Brain microvascular endothelial cell (primary cell): ENCODE data around the gene IARS1.
A peak's percentile ranks its signal among the peaks of the same experiment; 100 is the strongest.

Source experiments
- DNase-seq: peaks from one replicate; pipeline ENCODE4 v3.0.0-alpha.2; 2020
- H3K27ac ChIP-seq: fragments of 250-450 bp; sonication (Bioruptor Pico); 2 replicates; pipeline ENCODE4 v1.5.1; 2020; ENCODE audit warnings: mild to moderate bottlenecking, moderate library complexity
- H3K27me3 ChIP-seq: fragments of 250-450 bp; sonication (Bioruptor Pico); replicated peaks from 2 replicates; pipeline ENCODE4 v1.5.1; 2020; ENCODE audit warnings: mild to moderate bottlenecking
- H3K36me3 ChIP-seq: fragments of 250-450 bp; sonication (Bioruptor Pico); replicated peaks from 2 replicates; pipeline ENCODE4 v1.5.1; 2020; ENCODE audit warnings: mild to moderate bottlenecking
- H3K4me3 ChIP-seq: 2 replicates; pipeline ENCODE4 v1.5.1; 2011; ENCODE audit warnings: low read depth, mild to moderate bottlenecking, control low read depth, low read length, moderate library complexity
- CTCF ChIP-seq: IDR thresholded peaks from 2 replicates; pipeline ENCODE4 v1.5.1; 2011; ENCODE audit warnings: low read depth, mild to moderate bottlenecking, moderate library complexity, low read length, control low read depth, inconsistent platforms; ENCODE audit errors: missing control alignments
- in situ Hi-C: cut with HindIII; loops from 2 replicates; pipeline ENCODE4 v1.10.0; 2017; ENCODE audit warnings: low sequenced_read_pairs, low pct_ligation_motif_present

Gene IARS1

DNA sequence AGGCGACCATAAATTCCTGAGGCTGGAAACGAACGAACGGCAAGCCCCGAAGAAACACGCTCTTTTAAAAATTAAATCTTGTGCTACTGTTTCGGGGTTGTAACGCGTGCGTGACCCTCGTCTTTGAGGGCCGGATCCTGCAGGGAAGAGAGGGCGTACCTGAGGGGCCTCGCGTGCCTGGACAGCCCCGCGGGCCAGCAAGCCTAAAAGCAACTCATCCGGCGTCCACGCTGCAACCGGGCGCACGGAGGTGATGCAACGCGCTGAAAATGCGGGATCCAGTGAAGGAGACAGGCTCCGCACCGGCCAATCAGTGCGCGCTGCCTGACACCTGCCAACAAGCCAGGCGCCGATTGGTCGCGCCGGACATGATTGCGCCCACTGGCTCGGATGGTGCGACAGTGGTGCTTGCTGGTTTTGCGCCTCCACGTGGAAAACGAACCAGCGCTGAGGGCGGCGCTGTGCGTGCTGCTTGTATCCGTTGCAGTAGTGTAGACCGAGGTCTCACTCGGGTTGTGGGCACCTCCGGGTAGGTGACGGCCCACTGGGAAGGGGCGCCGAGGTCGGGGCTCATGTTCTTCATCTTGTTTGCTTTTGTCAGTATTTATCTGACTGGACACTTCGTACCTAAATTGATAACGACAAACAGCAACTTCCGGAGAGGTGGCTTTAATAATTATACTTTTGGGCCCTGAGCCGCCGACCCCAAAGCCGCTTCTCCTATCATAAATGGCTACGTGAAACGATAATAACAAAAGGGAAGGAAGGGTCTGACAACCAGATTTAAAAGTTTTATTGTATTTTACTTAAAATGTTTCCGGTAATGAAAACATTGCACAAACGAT is at the start of gene IARS1:
Gene IARS1 (minus strand): TSS at position 246 of the 845 bp plus-strand sequence. CDS start 4,278 bp downstream, outside the sequence.
- DNase-seq, result peak; percentile 100
- peak; percentile 50 for TF ChIP-seq CTCF
- Histone ChIP-seq H3K27me3 (no peaks in the 10 kb centered on the region), H3K36me3 (peaks cover 11% of the 10 kb centered on the region), H3K4me3 (peak within 1 kb of the TSS; percentile 93), H3K27ac (peak within 1 kb of the TSS; percentile 85)
- in situ Hi-C loops, result no loop called here

- in situ Hi-C loops, result no loop called here
Measured at GRCh38 chr9:92342825-92343488, 49.5 kb upstream of the IARS1 start.

GRCh38 chr9:92341578-92341977 is 48.1 kb upstream of the IARS1 start:
- TF ChIP-seq CTCF, result no peak
- in situ Hi-C loops, result no loop called here
- Histone ChIP-seq H3K4me3 (no peak overlapping the region), H3K36me3 (no peaks in the 10 kb centered on the region), H3K27me3 (no peaks in the 10 kb centered on the region), H3K27ac (no peak overlapping the region)
- DNase-seq, result no peak

More at GRCh38 chr9:92342825-92343488, 49.5 kb upstream of the IARS1 start:
- Histone ChIP-seq H3K4me3 (no peak overlapping the region), H3K27me3 (no peaks in the 10 kb centered on the region), H3K27ac (no peak overlapping the region), H3K36me3 (no peaks in the 10 kb centered on the region)
- no peak for TF ChIP-seq CTCF
- no peak for DNase-seq

DNA sequence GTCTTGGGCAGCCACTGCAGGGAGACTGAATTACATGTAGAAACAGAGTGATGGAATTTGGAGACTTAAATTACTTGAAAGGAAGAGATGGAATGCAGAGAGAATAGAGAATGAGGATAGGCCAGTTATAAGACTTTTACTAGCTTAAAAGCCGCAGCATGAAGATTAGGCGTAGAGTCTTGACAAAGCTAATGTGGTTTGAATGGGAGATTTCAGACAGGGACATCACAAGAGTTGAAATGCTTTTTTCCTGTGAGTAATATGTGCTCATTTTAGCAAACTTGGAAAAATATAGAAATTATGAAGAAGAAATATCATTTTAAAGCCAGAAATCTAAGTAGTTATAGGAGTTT is 39.8 kb upstream of the IARS1 start:
- H3K27me3 ChIP-seq, result no peaks in the 10 kb centered on the region
- no peaks in the 10 kb centered on the region for H3K36me3 ChIP-seq
- TF ChIP-seq CTCF, result no peak
- no peak overlapping the region for H3K4me3 ChIP-seq
- H3K27ac ChIP-seq, result no peak overlapping the region
- DNase-seq, result no peak
- in situ Hi-C loops, result no loop called here

DNA sequence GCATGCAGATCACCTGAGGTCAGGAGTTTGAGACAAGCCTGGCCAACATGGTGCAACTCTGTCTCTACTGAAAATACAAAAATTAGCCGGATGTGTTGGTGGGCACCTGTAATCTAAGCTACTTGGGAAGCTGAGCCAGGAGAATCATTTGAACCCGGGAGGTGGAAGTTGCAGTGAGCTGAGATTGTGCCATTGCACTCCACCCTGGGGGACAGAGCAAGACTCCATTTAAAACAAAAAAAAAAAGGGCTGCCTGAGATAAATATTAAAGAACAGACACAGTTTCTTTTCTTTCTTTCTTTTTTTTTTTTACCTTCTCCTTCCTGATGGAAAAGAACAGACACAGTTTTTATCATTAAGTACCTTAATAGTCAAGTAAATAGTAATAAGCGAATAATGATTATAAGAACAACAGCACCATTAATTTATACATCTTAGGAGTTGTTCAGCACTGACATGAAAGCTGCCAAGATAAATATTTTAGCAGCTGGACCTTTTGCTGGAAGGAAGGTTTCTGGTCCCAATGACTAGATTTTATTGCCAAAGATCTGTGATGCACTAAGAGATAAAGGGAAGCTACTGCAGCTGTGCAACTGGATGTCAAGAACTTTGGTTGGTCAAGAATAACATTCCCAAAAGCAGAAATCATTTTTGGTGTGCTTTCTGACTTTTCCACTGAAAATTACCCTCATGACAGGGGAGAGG is 39.2 kb upstream of the IARS1 start:
- H3K27ac ChIP-seq, result no peak overlapping the region
- DNase-seq, result peak; percentile 52
- H3K4me3 ChIP-seq, result no peak overlapping the region
- in situ Hi-C loops, result no loop called here
- H3K36me3 ChIP-seq, result no peaks in the 10 kb centered on the region
- TF ChIP-seq CTCF, result no peak
- no peaks in the 10 kb centered on the region for H3K27me3 ChIP-seq
